Activated B cell treated with CpG ODN at 0.5 μM for 24 hours (primary cell): Measurements from ENCODE around the gene NGLY1. TPM values are rescaled to one million over a fixed set of nuclear protein-coding genes. Genes with fewer than 3 reads are reported as not detected.

Experiments
- ATAC-seq: fragments of 200-7000 bp; cut with Tn5 transposase; one replicate; pipeline ENCODE4 v1.10.0; 2021; ENCODE audit warnings: low read depth, mild to moderate bottlenecking, moderate library complexity
- CTCF ChIA-PET: fragments of 350-600 bp; sonication (Branson Sonifier 250); formaldehyde crosslinking; loops from one replicate; lab custom pipeline; 2021; ENCODE audit warnings: antibody characterized with exemption; lab: Charles Lee
- POLR2A ChIA-PET: fragments of 350-600 bp; sonication (Branson Sonifier 250); formaldehyde crosslinking; loops from one replicate; lab custom pipeline; 2021; ENCODE audit warnings: antibody characterized with exemption; lab: Charles Lee
- DNase-seq: peaks from one replicate; pipeline ENCODE4 v3.0.0; 2022
- H3K27ac Mint-ChIP-seq: one replicate; pipeline ENCODE4 v1.8.0; 2020; ENCODE audit warnings: mixed read lengths
- H3K27me3 Mint-ChIP-seq: one replicate; pipeline ENCODE4 v1.8.0; 2021; ENCODE audit warnings: mixed read lengths
- H3K36me3 Mint-ChIP-seq: one replicate; pipeline ENCODE4 v1.8.0; 2021; ENCODE audit warnings: low read depth, mixed read lengths
- H3K4me1 Mint-ChIP-seq: one replicate; pipeline ENCODE4 v1.8.0; 2021; ENCODE audit warnings: mixed read lengths
- H3K4me3 Mint-ChIP-seq: one replicate; pipeline ENCODE4 v1.8.0; 2020; ENCODE audit warnings: mild to moderate bottlenecking, mixed read lengths
- H3K9me3 Mint-ChIP-seq: one replicate; pipeline ENCODE4 v1.8.0; 2020; ENCODE audit warnings: mixed read lengths
- CTCF ChIP-seq: fragments of 200-600 bp; IDR thresholded peaks from one replicate; pipeline ENCODE4 v1.8.0; 2022; ENCODE audit warnings: antibody characterized with exemption, mild to moderate bottlenecking
- intact Hi-C: fragments of 100-400 bp; cut with micrococcal nuclease; formaldehyde crosslinking; loops from one replicate; pipeline ENCODE4 v1.15.1; 2024
- total RNA-seq: library from RNA; stranded (reverse); gene quantifications from 2 replicates; pipeline ENCODE4 v1.2.3, GENCODE V29; 2022

Gene NGLY1
- total RNA-seq, 1 donor from 2014 or later = 127 TPM

GRCh38 chr3:25674670-25675069 lies 108.6 kb downstream of the NGLY1 start:
- DNase-seq = no peak
- TF ChIP-seq CTCF = no peak
- intact Hi-C loops = no loop called here
- Mint-ChIP-seq H3K9me3 (no peaks in the 10 kb centered on the region), H3K4me3 (no peak overlapping the region), H3K4me1 (no peaks in the 10 kb centered on the region), H3K27ac (no peak overlapping the region), H3K36me3 (no peaks in the 10 kb centered on the region), H3K27me3 (no peaks in the 10 kb centered on the region)
- ChIA-PET POLR2A (no interaction called here), CTCF (no interaction called here)
- ATAC-seq = no peak

- Mint-ChIP-seq H3K4me1 (no peaks in the 10 kb centered on the region), H3K27me3 (no peaks in the 10 kb centered on the region), H3K27ac (no peak overlapping the region), H3K9me3 (no peaks in the 10 kb centered on the region), H3K36me3 (no peaks in the 10 kb centered on the region), H3K4me3 (no peak overlapping the region)
- intact Hi-C loops = no loop called here
- no peak for DNase-seq
- CTCF ChIA-PET = interaction anchor here (1.1 kb wide), 1 partner anchor 25 kb away, joined by 5 read pairs; no protein-coding TSS in a partner anchor
- ATAC-seq = no peak
- no peak for TF ChIP-seq CTCF
- POLR2A ChIA-PET = no interaction called here
These were observed 109.4 kb downstream of the NGLY1 start for GRCh38 chr3:25673738-25674298.

Other genes with a start within 250 kb of the NGLY1 start
- 117 and 125 TPM in 2 replicates for gene TOP2B, start 118.5 kb downstream of the NGLY1 start, total RNA-seq
- 12.6 and 14.2 TPM in 2 replicates for gene OXSM, start 6.6 kb upstream of the NGLY1 start, total RNA-seq